ENCODE measurements around the gene STRADA.

Gene STRADA

DNA sequence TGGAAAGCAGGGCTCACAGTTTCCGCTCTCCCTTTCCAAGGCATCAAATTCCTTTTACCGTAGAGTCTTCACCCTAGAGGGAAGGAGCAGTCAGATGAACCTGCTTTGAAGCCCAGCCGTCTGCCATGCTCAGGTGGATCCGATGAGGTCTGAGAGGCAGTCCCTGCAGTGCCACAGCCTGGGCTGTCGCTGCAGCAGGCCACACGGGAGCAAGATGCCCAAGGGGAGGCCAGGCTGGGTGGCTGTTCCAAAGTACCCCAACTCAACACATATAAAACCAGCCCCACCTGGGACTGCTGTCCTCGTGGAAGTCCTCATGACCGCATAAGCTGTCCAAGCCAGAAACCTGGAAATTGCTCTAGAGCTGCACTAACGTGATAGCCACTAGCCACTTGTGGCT, 36.8 kb downstream of the STRADA start:
- TF ChIP-seq, protein P1, sequence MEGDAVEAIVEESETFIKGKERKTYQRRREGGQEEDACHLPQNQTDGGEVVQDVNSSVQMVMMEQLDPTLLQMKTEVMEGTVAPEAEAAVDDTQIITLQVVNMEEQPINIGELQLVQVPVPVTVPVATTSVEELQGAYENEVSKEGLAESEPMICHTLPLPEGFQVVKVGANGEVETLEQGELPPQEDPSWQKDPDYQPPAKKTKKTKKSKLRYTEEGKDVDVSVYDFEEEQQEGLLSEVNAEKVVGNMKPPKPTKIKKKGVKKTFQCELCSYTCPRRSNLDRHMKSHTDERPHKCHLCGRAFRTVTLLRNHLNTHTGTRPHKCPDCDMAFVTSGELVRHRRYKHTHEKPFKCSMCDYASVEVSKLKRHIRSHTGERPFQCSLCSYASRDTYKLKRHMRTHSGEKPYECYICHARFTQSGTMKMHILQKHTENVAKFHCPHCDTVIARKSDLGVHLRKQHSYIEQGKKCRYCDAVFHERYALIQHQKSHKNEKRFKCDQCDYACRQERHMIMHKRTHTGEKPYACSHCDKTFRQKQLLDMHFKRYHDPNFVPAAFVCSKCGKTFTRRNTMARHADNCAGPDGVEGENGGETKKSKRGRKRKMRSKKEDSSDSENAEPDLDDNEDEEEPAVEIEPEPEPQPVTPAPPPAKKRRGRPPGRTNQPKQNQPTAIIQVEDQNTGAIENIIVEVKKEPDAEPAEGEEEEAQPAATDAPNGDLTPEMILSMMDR (conservative IDR thresholded peaks at IDR 0.05): no peak
- no peak for TF ChIP-seq ZFX (IDR thresholded peaks at IDR 0.05)
- H3K27ac ChIP-seq: no peak overlapping the region

DNA sequence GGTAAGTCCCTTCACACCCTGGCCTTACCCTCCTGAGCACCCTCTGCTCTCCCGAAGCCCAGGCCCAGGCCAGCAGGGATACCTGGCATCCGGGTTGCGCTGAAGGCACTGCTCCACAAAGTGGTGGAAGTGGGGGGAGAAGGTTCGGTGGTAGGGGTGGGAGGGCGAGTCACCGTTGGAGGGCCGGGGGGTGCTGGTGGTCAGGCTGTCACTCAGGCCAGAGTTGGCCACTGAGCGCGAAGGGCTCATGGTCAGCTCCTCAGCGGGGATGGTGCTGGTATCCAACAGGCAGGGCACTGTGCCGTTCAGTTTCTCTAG, 37.4 kb downstream of the STRADA start:
- TF ChIP-seq ZFX (IDR thresholded peaks at IDR 0.05): no peak
- H3K27ac ChIP-seq: no peak overlapping the region

DNA sequence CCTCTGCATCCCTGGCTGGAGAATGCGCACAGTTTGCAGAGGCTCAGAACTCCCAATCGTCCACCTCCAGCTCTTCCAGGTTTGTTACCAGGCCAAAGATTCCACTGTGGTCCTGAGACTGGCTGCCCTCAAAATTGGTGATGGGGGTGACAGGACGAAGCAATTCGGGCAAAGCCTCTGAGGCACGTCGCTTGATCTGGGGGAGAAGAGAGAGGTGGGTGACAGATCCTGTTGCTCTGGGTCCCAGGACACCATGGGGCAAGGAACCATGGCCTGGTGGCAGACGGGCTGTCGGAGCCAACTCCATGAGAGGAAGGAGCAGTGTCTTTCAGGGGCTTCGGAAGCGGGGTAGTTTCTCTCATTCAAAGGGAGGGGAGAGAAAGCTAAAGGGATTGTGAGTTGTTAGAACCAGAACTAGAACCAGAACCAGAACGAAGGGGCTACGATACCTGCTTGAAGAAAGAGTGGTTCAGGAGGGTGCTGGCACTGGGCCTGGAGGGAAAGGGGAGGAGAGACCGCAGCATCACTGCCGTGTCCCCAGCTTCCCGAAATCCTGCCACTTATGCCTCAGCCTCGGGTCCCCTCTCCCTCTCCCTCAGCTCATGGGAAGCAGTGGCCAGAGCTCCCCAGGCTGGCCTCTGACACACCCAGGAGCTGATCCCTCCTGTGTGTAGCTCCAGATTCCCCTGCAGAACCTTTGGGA, 37.9 kb downstream of the STRADA start:
- TF ChIP-seq ZFX (IDR thresholded peaks at IDR 0.05): no peak
- TF ChIP-seq, protein P1 (conservative IDR thresholded peaks at IDR 0.05): no peak
- no peak overlapping the region for H3K27ac ChIP-seq

DNA sequence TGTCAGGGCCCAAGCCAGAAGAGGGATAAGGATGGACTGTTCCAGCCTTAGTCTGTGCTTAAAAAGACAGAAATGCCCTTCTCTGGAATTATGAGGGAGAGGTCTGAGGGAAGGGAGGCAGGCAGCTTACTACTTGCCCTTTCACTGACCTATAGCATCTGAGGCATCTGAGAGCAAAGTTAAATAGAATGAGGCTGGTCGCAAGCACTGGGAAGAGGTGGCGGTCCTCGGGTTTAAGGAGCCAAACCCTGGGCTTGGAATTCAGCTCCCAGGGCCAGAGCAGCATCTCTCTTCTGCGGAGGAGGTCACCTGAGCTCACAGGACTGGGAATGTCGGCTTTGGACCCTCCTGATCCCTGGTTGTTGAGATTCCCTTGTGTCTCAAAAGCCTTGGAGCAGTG, 38.6 kb downstream of the STRADA start:
- no peak overlapping the region for H3K27ac ChIP-seq
- no peak for TF ChIP-seq ZFX (IDR thresholded peaks at IDR 0.05)
- TF ChIP-seq, protein P1 (conservative IDR thresholded peaks at IDR 0.05): no peak

DNA sequence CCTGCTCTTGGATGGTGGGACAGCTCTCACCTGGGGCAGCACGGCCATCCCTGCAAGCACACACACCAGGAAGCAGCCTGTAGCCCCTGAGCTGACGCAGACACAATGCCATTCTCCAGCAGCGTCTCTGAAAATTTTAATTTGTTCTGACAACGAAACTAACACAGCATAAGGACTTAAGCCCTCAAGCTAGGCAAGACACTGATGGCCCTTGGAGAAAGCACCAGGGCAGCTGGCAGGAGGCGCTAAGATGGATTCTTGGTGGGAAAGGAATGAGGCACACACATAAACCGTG, 38.9 kb downstream of the STRADA start:
- TF ChIP-seq, protein P1 (conservative IDR thresholded peaks at IDR 0.05): no peak
- TF ChIP-seq ZFX (IDR thresholded peaks at IDR 0.05): no peak
- no peak overlapping the region for H3K27ac ChIP-seq

DNA sequence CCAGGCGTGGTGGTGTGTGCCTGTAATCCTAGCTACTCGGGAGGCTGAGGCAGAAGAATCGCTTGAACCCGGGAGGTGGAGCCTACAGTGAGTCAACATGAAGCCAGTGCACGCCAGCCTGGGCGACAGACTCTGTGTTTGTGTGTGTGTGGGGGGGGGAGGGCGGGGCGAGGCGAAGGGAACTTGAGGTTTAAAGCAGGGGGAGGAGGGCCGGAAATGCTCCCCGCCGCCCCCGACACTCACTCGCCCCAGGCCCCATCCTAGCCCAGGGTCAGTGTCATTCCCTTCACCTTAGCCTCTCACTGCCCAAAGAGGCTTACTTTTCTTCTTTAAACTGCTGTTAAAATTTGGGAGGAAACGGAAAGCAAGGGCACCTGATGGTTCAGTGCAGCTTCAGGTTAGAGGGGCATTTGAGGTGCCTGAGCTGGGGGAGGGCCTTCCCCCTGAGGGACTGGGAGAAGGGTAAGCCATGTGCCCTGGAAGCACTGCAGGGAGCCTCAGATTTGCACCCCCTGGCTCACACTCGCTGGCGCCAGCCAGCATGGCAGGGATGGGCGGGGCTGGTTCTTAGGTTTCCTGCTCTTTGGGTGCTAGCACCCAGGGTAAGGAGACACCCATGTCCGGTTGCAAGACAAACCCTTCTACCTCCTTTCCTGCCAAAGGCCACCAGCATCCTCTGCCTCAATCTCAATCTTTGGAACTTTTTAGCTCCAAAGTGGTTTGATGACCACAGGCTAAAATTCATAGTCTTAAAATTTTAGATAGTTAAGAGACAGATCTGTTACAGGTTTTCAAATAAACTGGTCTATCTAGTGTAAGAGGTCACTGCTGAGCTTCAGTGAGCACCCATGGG, 39.5 kb downstream of the STRADA start:
- TF ChIP-seq ZFX (IDR thresholded peaks at IDR 0.05): no peak
- TF ChIP-seq, protein P1 (conservative IDR thresholded peaks at IDR 0.05): no peak
- no peak overlapping the region for H3K27ac ChIP-seq

DNA sequence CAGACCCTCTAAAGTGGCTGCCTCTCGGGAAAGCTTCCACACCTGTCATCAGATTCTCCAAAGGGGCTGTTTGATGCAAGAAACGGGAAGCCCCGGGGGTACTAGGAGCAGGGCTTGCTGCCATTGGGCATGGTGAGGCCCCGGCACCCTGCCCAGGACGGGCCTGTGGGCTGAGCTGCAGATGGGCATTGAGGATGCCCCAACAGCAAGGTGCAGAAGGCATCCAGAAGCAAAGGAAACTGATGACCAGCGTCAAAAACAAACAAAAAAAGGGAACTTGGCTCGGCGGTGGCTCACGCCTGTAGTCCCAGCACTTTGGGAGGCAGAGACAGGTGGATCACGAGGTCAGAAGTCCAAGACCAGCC, 40.2 kb downstream of the STRADA start:
- TF ChIP-seq, protein P1 (conservative IDR thresholded peaks at IDR 0.05): no peak
- TF ChIP-seq ZFX (IDR thresholded peaks at IDR 0.05): no peak
- no peak overlapping the region for H3K27ac ChIP-seq

Measured in C4-2B (cell line).